ENCODE results near the gene FAXDC2.
"Not testable (repeated sequence)": the region's sequence is repeated elsewhere in the genome, so short reads cannot be mapped to it uniquely, and the experiment has no call there.

Gene FAXDC2

DNA sequence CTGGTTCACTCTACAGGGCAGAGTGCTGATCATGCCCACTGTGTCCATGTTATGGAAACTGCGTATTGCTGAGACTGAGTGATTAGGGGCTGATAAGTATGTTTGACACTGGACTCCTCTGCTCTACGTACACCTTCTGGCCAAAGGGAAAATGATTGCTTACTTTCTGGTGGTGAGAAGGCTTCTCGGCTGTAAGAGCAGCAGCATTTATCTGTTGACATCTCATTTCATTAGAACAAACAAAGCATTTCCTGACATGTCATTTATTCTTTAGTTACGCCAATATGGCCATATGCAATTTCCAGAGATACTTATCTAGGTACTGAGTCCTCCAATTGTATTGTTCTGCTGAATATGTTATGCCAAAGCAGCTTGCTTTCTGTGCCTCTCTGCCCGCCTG, 5.6 kb downstream of the FAXDC2 start:
- no peaks in the 10 kb centered on the region for H3K9me3 Mint-ChIP-seq
- H3K27me3 Mint-ChIP-seq = no peaks in the 10 kb centered on the region
- no peak overlapping the region for H3K27ac Mint-ChIP-seq
- peaks cover under 1% of the 10 kb centered on the region for H3K4me1 Mint-ChIP-seq
- no peak overlapping the region for H3K4me3 Mint-ChIP-seq
- no peaks in the 10 kb centered on the region for H3K36me3 Mint-ChIP-seq

DNA sequence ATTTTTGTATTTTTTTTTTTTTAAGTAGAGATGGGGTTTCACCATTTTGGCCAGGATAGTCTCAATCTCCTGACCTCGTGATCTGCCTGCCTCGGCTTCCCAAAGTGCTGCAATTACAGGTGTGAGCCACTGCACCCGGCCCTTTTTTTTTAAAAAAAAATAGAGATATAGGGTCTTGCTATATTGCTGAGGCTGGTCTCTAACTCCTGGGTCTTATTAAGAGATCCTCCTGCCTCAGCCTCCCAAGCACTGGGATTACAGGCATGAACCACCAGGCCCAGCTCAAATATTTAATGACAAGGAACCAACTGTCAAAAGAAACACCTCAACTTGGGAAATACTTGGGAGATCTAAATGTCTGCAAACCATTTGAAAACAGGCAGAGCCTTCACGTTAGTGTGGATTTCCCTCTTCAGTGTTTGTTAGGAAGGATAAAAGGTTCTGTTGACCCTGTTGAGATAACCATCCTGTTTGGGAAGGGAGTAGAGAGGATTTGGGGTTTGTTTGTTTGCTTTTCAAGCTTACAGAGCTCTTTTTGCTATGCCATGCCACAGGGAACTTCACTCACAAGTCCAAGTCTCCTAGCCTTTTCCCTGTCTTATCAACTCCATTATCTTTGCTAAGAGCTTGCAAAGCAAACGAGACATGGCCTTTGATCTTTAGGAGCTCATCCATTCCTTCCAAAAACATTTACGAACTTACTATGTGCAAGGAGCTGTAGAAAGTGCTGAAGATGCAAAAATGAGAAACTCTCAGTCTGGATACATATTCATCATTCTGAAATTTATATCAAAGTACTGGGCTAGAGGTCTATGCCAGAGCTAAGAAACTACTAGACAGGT, 7.5 kb downstream of the FAXDC2 start:
- Mint-ChIP-seq H3K36me3 (no peaks in the 10 kb centered on the region), H3K27ac (no peak overlapping the region), H3K9me3 (no peaks in the 10 kb centered on the region), H3K4me3 (no peak overlapping the region), H3K4me1 (no peaks in the 10 kb centered on the region), H3K27me3 (no peaks in the 10 kb centered on the region)

DNA sequence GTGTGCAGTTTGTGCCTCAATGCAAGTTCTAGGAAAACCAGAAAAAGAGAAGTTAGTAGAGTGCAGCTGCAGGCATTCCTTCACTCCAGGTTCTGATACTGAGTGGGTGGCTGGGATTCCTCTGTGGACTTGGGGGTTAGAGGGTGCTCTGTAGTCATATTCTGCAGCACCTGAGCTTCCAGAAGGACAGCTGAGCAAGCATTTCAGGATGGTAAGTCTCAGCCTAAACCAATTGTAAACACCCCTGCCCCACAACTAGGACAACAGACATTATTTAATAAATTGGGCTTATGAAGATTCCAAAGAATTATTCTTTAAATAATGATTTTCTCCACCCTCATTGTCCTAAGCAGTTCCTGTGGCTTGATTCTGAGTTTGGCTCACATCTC, 9.1 kb downstream of the FAXDC2 start:
- Mint-ChIP-seq H3K36me3 (no peaks in the 10 kb centered on the region), H3K4me1 (no peaks in the 10 kb centered on the region), H3K27ac (no peak overlapping the region), H3K9me3 (no peaks in the 10 kb centered on the region), H3K27me3 (no peaks in the 10 kb centered on the region), H3K4me3 (no peak overlapping the region)

- no peak overlapping the region for H3K27ac Mint-ChIP-seq
- H3K36me3 Mint-ChIP-seq = no peaks in the 10 kb centered on the region
- H3K4me1 Mint-ChIP-seq = no peaks in the 10 kb centered on the region
Measured at GRCh38 chr5:154840435-154841272, 9.7 kb downstream of the FAXDC2 start.

GRCh38 chr5:154837009-154837901, 13.1 kb downstream of the FAXDC2 start:
- Mint-ChIP-seq H3K27me3 (no peaks in the 10 kb centered on the region), H3K27ac (no peak overlapping the region), H3K9me3 (no peaks in the 10 kb centered on the region), H3K4me3 (no peak overlapping the region), H3K4me1 (peaks cover 9% of the 10 kb centered on the region), H3K36me3 (no peaks in the 10 kb centered on the region)

More at GRCh38 chr5:154840435-154841272, 9.7 kb downstream of the FAXDC2 start:
- H3K9me3 Mint-ChIP-seq = no peaks in the 10 kb centered on the region
- H3K4me3 Mint-ChIP-seq = no peak overlapping the region
- no peaks in the 10 kb centered on the region for H3K27me3 Mint-ChIP-seq

GRCh38 chr5:154836225-154836624, 14.2 kb downstream of the FAXDC2 start:
- no peak overlapping the region for H3K4me3 Mint-ChIP-seq
- H3K36me3 Mint-ChIP-seq = no peaks in the 10 kb centered on the region
- no peaks in the 10 kb centered on the region for H3K27me3 Mint-ChIP-seq
- no peaks in the 10 kb centered on the region for H3K9me3 Mint-ChIP-seq
- peaks cover 12% of the 10 kb centered on the region for H3K4me1 Mint-ChIP-seq
- no peak overlapping the region for H3K27ac Mint-ChIP-seq

DNA sequence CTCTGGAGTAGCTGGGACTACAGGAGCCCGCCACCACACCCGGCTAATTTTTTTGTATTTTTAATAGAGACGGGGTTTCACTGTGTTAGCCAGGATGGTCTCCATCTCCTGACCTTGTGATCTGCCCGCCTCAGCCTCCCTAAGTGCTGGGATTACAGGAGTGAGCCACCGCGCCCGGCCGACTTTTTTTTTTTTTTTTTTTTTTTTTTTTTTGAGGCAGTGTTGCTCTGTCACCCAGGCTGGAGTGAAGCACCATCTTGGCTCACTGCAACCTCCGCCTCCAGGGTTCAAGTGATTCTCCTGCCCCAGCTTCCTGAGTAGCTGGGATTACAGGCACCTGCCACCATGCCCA, 14.7 kb downstream of the FAXDC2 start:
- H3K9me3 Mint-ChIP-seq, H3K4me3 Mint-ChIP-seq, H3K36me3 Mint-ChIP-seq, H3K27me3 Mint-ChIP-seq, H3K27ac Mint-ChIP-seq: not testable (repeated sequence)
- peaks cover 13% of the 10 kb centered on the region for H3K4me1 Mint-ChIP-seq

GRCh38 chr5:154834053-154834452, 16.4 kb downstream of the FAXDC2 start:
- peaks cover 7% of the 10 kb centered on the region for H3K36me3 Mint-ChIP-seq
- no peak overlapping the region for H3K27ac Mint-ChIP-seq
- H3K4me1 Mint-ChIP-seq = peaks cover 29% of the 10 kb centered on the region
- no peaks in the 10 kb centered on the region for H3K9me3 Mint-ChIP-seq
- H3K27me3 Mint-ChIP-seq = no peaks in the 10 kb centered on the region
- H3K4me3 Mint-ChIP-seq = no peak overlapping the region

DNA sequence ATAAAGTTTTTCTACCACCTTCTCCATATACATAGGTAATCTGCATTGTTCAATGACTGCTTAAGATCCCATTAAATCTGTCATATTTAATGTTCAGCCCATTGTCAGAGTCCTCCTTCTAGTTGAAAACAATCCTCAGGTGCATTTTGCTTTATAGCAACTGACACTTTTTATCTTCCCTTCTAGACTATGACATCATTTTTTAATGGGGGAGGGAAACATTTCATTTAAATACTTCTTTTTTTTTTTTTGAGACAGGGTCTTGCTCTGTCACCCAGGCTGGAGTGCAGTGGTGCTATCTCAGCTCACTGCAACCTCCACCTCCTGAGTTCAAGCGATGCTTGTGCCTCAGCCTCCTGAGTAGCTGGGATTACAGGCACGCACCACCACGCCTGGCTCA, 17.6 kb downstream of the FAXDC2 start:
- H3K9me3 Mint-ChIP-seq, H3K36me3 Mint-ChIP-seq, H3K27me3 Mint-ChIP-seq, H3K4me3 Mint-ChIP-seq, H3K27ac Mint-ChIP-seq: not testable (repeated sequence)
- H3K4me1 Mint-ChIP-seq = peaks cover 40% of the 10 kb centered on the region

GRCh38 chr5:154831451-154831850, 19.0 kb downstream of the FAXDC2 start:
- no peaks in the 10 kb centered on the region for H3K27me3 Mint-ChIP-seq
- no peak overlapping the region for H3K27ac Mint-ChIP-seq
- peaks cover 10% of the 10 kb centered on the region for H3K36me3 Mint-ChIP-seq
- no peak overlapping the region for H3K4me3 Mint-ChIP-seq
- H3K4me1 Mint-ChIP-seq = peaks cover 41% of the 10 kb centered on the region
- H3K9me3 Mint-ChIP-seq = no peaks in the 10 kb centered on the region

DNA sequence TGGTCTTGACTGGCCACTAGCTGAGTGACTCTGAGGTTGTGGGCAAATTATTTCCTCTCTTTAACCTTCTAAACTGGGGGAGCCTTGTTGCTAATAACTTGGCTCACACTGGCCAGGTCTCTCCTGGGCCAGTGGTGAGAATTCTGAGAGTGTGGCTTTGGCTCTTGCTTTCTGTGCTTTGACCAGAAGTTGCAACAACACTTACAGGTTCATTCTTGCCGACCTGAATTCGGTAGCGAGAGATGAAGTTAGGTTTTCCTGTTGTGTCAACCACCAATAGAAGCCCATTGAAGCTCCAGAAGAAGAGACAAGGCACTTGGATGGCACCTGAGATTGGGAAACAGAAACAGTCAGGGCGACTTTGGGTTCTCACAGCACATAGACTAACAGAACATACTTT, 19.8 kb downstream of the FAXDC2 start:
- Mint-ChIP-seq H3K36me3 (peaks cover 11% of the 10 kb centered on the region), H3K27ac (peak overlapping the region; percentile 81), H3K4me1 (peaks cover 47% of the 10 kb centered on the region), H3K9me3 (no peaks in the 10 kb centered on the region), H3K4me3 (peak overlapping the region; percentile 39), H3K27me3 (no peaks in the 10 kb centered on the region)

GRCh38 chr5:154830219-154830595, 20.2 kb downstream of the FAXDC2 start:
- Mint-ChIP-seq H3K27ac (peak overlapping the region; percentile 81), H3K36me3 (peaks cover 12% of the 10 kb centered on the region), H3K9me3 (no peaks in the 10 kb centered on the region), H3K4me1 (peaks cover 48% of the 10 kb centered on the region), H3K4me3 (peak overlapping the region; percentile 39), H3K27me3 (no peaks in the 10 kb centered on the region)

GRCh38 chr5:154829589-154830218, 20.7 kb downstream of the FAXDC2 start:
- Mint-ChIP-seq H3K27ac (peak overlapping the region; percentile 81), H3K4me1 (peaks cover 46% of the 10 kb centered on the region), H3K36me3 (peaks cover 12% of the 10 kb centered on the region), H3K4me3 (peak overlapping the region; percentile 39), H3K9me3 (no peaks in the 10 kb centered on the region), H3K27me3 (no peaks in the 10 kb centered on the region)

DNA sequence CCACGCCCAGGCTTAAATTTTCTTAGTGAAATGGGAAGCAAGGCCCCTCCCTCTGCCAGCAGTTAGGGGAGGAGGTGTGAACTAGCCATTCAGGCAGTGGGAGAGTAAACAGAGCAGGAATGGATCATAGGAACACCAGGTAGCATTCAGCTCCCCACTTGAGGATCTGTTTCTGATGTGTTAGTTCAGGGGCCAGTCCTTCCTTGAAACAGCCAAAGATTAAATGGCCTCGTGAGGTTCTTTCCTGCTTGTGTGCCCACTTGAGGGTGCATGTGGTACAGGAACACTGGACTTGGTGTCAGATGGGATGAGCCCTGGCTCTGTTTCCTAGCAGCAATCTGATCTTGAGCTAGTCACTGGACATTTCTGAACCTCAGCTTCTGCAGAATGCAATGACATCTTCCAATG, 21.2 kb downstream of the FAXDC2 start:
- no peaks in the 10 kb centered on the region for H3K9me3 Mint-ChIP-seq
- H3K4me3 Mint-ChIP-seq = peak overlapping the region; percentile 33
- peak overlapping the region; percentile 81 for H3K27ac Mint-ChIP-seq
- H3K27me3 Mint-ChIP-seq = no peaks in the 10 kb centered on the region
- H3K36me3 Mint-ChIP-seq = peaks cover 12% of the 10 kb centered on the region
- H3K4me1 Mint-ChIP-seq = peaks cover 41% of the 10 kb centered on the region

DNA sequence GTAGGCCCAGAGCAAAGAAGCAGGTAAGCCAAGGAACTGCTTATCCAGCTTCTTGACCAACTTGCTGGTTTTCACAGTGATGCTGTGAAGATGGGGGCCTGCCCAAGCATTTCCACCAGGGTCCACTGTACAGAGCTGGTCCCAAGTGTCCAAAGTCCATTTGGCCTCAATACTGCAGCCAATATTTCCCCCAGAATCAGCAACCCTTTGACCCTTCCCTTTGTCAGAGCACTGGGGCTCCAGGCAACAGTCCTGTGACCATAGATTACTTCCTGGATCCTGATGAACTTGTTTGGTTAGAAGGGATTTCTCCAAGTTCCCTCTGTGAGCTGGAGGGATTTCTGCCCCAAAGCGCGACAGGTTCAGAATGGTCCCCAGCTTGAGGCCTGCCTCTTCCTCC, 26.3 kb downstream of the FAXDC2 start:
- Mint-ChIP-seq H3K36me3 (peaks cover 7% of the 10 kb centered on the region), H3K4me3 (no peak overlapping the region), H3K9me3 (no peaks in the 10 kb centered on the region), H3K4me1 (peaks cover 28% of the 10 kb centered on the region), H3K27me3 (no peaks in the 10 kb centered on the region), H3K27ac (no peak overlapping the region)

All from activated naive CD4-positive, alpha-beta T cell treated with anti-CD3 and anti-CD28 coated beads, Interleukin-2, amount 50 U/mL, for 24 hours (primary cell).